ENCODE data around the gene FAF1. TPM values are rescaled to one million over a fixed set of nuclear protein-coding genes. Genes with fewer than 3 reads are reported as not detected.

FAF1 gene
- total and polyA plus RNA-seq, 7 donors: 27.5 to 59.3 (median 53.9) TPM

DNA sequence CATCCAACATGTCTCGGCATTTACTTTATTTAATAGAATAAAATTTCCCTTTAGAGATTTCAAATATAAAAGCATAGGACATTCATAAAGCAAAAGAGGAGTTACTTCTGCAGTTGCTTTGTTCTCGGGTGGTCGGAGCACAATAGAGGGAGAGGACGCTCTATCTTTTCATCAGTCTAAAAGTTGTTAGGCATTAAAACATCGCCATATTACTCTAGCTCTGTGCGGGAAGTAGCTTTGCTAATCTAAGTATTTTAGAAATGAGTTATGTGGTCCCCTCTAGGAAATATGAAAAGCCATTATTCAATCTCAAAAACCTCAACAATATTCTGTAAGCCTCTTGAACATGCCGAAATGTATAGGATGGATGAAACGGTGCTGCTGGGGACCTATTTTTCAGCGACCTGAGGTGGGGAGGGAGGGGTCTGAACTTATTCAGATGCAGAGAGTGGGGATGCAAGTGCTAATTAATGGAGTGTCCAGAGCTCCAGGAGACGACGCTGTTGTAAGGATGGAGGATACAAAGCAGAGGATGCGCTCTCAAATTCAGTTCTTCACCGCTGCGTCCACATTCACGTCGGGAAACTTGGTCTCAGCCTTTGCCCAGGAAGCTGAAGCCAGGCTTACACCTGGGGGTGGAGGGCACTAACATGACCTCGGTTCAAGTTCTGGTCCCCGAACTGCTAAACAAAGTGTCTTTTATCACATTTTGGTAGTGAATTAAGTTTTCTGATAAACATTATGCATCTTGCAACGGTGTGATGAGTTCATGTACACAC lies 16.2 kb upstream of the FAF1 start:
- no peak for TF ChIP-seq POLR2AphosphoS5 (IDR thresholded peaks at IDR 0.05)
- no peak for TF ChIP-seq POLR2A (IDR thresholded peaks at IDR 0.05)
- no peak for TF ChIP-seq EP300 (IDR thresholded peaks at IDR 0.05)
- Histone ChIP-seq H3K4me3 (peak overlapping the region; percentile 68 to 96 (median 80)), H3K36me3 (no peaks in the 10 kb centered on the region), H3K27me3 (no peaks in the 10 kb centered on the region), H3K4me1 (peaks cover 0 to 40% (median 5%) of the 10 kb centered on the region in 4 donors), H3K9me3 (no peaks in the 10 kb centered on the region), H3K27ac (peak overlapping the region; percentile 93 to 99 (median 98))
- intact Hi-C loops (cut with DNase I): loop anchor here (10.0 kb wide), 1 partner anchor 539 kb away; the partner anchor contains the start of gene EPS15
- no peak for DNase-seq
- 52 to 80% methylated on average over 19 of the region's 19 CpGs for WGBS, 2 donors

- Histone ChIP-seq H3K27me3 (no peaks in the 10 kb centered on the region), H3K27ac (peak overlapping the region in 3 of 4 donors; percentile 93 to 98 (median 97)), H3K36me3 (no peaks in the 10 kb centered on the region), H3K4me1 (peaks cover 0 to 34% (median 8%) of the 10 kb centered on the region in 4 donors), H3K9me3 (no peaks in the 10 kb centered on the region), H3K4me3 (no peak overlapping the region)
- TF ChIP-seq POLR2A (IDR thresholded peaks at IDR 0.05): no peak
- no peak for TF ChIP-seq EP300 (IDR thresholded peaks at IDR 0.05)
- no peak for TF ChIP-seq CTCF (IDR thresholded peaks at IDR 0.05)
- no peak for TF ChIP-seq POLR2AphosphoS5 (IDR thresholded peaks at IDR 0.05)
- WGBS, 2 donors: 75 to 81% methylated on average over 1 of the region's 1 CpG
- intact Hi-C loops (cut with DNase I): loop anchor here (10.0 kb wide), 1 partner anchor 539 kb away; the partner anchor contains the start of gene EPS15
- no peak for DNase-seq
Measured at GRCh38 chr1:50975436-50975835, 15.4 kb upstream of the FAF1 start.

DNA sequence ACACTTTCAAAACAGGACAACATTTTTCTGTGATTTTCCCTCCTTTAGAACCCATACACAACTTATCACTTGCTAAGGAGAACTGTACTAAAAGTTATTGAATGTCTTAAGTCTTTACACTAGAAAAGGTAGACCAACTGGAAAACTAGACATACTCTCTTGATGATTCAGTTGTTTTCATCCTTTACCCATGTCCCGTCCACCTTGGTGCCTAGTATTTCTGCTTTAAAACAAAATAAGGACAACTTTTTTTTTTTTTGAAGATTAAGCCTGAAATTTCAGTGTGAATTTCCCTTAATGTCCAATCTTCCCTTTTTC lies 14.5 kb upstream of the FAF1 start:
- 87 to 93% methylated on average over 1 of the region's 1 CpG for WGBS, 2 donors
- intact Hi-C loops (cut with DNase I): loop anchor here (10.0 kb wide), 1 partner anchor 540 kb away; the partner anchor contains the start of gene EPS15
- peaks cover 0 to 27% (median 8%) of the 10 kb centered on the region in 4 donors for H3K4me1 ChIP-seq

DNA sequence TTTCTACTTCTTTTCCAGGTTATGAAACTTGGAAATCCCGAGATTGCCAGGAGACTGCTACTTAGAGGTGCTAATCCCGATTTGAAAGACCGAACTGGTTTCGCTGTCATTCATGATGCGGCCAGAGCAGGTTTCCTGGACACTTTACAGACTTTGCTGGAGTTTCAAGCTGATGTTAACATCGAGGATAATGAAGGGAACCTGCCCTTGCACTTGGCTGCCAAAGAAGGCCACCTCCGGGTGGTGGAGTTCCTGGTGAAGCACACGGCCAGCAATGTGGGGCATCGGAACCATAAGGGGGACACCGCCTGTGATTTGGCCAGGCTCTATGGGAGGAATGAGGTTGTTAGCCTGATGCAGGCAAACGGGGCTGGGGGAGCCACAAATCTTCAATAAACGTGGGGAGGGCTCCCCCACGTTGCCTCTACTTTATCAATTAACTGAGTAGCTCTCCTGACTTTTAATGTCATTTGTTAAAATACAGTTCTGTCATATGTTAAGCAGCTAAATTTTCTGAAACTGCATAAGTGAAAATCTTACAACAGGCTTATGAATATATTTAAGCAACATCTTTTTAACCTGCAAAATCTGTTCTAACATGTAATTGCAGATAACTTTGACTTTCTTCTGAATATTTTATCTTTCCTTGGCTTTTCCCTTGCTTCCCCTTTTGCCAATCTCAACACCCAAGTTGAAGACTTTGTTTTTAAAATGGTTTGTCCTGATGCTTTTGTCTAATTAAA lies 14.0 kb upstream of the FAF1 start:
- Histone ChIP-seq H3K27me3 (no peaks in the 10 kb centered on the region), H3K9me3 (no peaks in the 10 kb centered on the region), H3K36me3 (no peaks in the 10 kb centered on the region), H3K27ac (peak overlapping the region in 3 of 4 donors; percentile 91 to 98 (median 96)), H3K4me3 (no peak overlapping the region), H3K4me1 (peaks cover 0 to 26% (median 8%) of the 10 kb centered on the region in 4 donors)
- intact Hi-C loops (cut with DNase I): loop anchor here (10.0 kb wide), 1 partner anchor 541 kb away; the partner anchor contains the start of gene EPS15
- TF ChIP-seq POLR2AphosphoS5 (IDR thresholded peaks at IDR 0.05): no peak
- WGBS, 2 donors: 94% methylated on average over 13 of the region's 13 CpGs
- no peak for DNase-seq

More for the DNA sequence above, 14.5 kb upstream of the FAF1 start:
- no peak for TF ChIP-seq POLR2A (IDR thresholded peaks at IDR 0.05)
- Histone ChIP-seq H3K36me3 (no peaks in the 10 kb centered on the region), H3K4me3 (no peak overlapping the region), H3K27ac (peak overlapping the region in 2 of 4 donors; percentile 7 to 96), H3K9me3 (no peaks in the 10 kb centered on the region), H3K27me3 (no peaks in the 10 kb centered on the region)
- no peak for DNase-seq

DNA sequence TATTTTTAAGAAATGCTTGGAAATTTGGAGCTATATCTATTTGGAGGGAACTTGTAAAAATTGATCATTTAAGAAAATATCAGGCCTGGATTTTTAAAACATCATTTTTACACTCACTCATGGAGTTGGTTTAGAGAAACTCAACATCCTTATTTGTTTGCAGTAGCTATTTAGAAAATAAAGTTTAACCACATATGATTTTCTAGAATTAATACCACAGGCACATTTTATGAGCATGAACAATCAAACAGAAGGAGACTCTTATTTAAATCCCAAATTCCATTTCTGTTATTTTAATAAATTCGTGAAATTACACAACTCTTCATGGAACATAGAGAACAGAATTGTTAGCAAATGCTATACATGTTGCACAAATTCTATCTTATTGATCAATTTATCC lies 13.2 kb upstream of the FAF1 start:
- TF ChIP-seq EP300 (IDR thresholded peaks at IDR 0.05) (no peak), POLR2AphosphoS5 (IDR thresholded peaks at IDR 0.05) (no peak), CTCF (IDR thresholded peaks at IDR 0.05) (no peak), POLR2A (IDR thresholded peaks at IDR 0.05) (no peak)
- Histone ChIP-seq H3K4me1 (peaks cover 0 to 26% (median 8%) of the 10 kb centered on the region in 4 donors), H3K27ac (peak overlapping the region in 3 of 4 donors; percentile 91 to 98 (median 96)), H3K36me3 (no peaks in the 10 kb centered on the region), H3K4me3 (peak overlapping the region in 1 of 4 donors; percentile 79), H3K27me3 (no peaks in the 10 kb centered on the region), H3K9me3 (no peaks in the 10 kb centered on the region)
- intact Hi-C loops (cut with DNase I): loop anchor here (10.0 kb wide), 1 partner anchor 542 kb away; the partner anchor contains the start of gene EPS15
- WGBS, 2 donors: 94 to 97% methylated on average over 1 of the region's 1 CpG
- DNase-seq: no peak

GRCh38 chr1:50972766-50973165 lies 12.7 kb upstream of the FAF1 start:
- peak overlapping the region in 2 of 4 donors; percentile 79 to 81 for H3K4me3 ChIP-seq
- peaks cover 0 to 26% (median 9%) of the 10 kb centered on the region in 4 donors for H3K4me1 ChIP-seq
- no peaks in the 10 kb centered on the region for H3K27me3 ChIP-seq
- no peak for TF ChIP-seq POLR2AphosphoS5 (IDR thresholded peaks at IDR 0.05)
- TF ChIP-seq POLR2A (IDR thresholded peaks at IDR 0.05): no peak
- no peak for TF ChIP-seq EP300 (IDR thresholded peaks at IDR 0.05)
- TF ChIP-seq CTCF (IDR thresholded peaks at IDR 0.05): no peak
- peak overlapping the region in 3 of 4 donors; percentile 91 to 98 (median 96) for H3K27ac ChIP-seq
- H3K9me3 ChIP-seq: no peaks in the 10 kb centered on the region
- 62 to 80% methylated on average over 1 of the region's 1 CpG for WGBS, 2 donors
- no peak for DNase-seq
- H3K36me3 ChIP-seq: no peaks in the 10 kb centered on the region
- intact Hi-C loops (cut with DNase I): loop anchor here (10.0 kb wide), 1 partner anchor 542 kb away; the partner anchor contains the start of gene EPS15
